ENCODE data around the gene HASPIN.

Gene HASPIN

GRCh38 chr17:3723556-3724377 is at the start of gene HASPIN:
Gene HASPIN (plus strand): TSS chr17:3723903. CDS start chr17:3723936, 33 bp downstream.
- TF ChIP-seq, protein P1, sequence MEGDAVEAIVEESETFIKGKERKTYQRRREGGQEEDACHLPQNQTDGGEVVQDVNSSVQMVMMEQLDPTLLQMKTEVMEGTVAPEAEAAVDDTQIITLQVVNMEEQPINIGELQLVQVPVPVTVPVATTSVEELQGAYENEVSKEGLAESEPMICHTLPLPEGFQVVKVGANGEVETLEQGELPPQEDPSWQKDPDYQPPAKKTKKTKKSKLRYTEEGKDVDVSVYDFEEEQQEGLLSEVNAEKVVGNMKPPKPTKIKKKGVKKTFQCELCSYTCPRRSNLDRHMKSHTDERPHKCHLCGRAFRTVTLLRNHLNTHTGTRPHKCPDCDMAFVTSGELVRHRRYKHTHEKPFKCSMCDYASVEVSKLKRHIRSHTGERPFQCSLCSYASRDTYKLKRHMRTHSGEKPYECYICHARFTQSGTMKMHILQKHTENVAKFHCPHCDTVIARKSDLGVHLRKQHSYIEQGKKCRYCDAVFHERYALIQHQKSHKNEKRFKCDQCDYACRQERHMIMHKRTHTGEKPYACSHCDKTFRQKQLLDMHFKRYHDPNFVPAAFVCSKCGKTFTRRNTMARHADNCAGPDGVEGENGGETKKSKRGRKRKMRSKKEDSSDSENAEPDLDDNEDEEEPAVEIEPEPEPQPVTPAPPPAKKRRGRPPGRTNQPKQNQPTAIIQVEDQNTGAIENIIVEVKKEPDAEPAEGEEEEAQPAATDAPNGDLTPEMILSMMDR (conservative IDR thresholded peaks at IDR 0.05; ENCODE audit: low read depth, low read length) = peak; percentile 48
- DNase-seq (ENCODE audit: low read depth) = peak; percentile 89
- peak within 1 kb of the TSS; percentile 98 for H3K4me3 ChIP-seq (ENCODE audit: low read depth, low read length)

DNA sequence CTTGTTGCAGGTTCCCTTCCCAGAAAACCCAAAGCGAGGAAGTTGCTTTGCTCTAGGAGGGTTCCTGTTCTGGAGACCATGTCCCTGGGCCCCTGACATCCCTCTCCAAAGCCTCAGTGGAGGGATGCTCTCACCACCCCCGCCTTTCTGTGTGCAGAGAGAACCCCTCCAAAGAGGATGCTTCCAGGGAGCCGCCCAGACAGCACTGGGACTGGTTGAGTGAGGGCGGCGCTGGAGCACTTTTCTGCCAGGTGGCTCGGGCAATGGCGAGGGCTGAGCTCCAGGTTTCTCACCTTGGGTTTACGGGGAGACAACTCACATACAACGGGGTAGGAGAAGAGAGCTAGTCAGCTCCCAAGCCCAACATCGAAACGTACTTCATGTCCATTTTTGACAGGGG is 47.8 kb upstream of the HASPIN start:
- no peak for DNase-seq (ENCODE audit: low read depth)
- TF ChIP-seq, protein P1 (conservative IDR thresholded peaks at IDR 0.05; ENCODE audit: low read depth, low read length) = no peak
- no peak overlapping the region for H3K4me3 ChIP-seq (ENCODE audit: low read depth, low read length)

DNA sequence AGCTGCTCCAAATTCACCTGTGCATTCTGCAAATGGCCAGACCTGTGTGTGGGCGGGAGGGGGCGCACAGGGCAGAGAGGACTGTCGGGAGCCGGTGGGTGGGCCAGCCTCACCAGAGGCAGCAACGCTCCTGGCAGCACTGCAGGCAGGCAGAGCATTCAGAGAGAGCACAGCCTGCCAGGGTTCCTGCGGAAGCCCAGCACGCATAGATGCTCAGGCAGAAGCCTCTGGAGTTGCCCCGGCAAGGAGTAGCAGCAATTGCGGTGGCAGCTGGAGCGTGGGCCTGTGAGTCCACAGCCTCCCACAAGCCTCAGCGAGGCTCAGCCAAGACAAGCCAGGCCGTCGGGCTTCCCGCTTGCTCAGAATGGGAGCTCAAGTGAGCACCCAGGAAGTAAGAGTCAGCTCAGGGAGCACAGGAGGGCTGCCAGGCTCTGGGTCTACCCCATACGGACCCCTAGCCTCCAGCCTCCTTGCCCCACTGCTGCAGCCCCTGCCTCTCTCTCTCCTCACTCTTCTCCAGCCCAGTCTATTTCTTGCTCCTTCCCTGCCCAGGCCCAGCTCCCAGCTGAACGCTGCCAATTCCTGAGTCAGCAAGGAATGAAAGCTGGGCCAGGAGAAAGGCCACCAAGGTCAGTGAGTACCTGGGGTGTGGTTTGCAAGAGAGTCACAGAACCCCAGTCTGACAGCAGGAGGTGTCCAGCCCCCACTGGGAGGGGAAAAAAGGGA is 45.4 kb upstream of the HASPIN start:
- DNase-seq (ENCODE audit: low read depth) = no peak
- no peak overlapping the region for H3K4me3 ChIP-seq (ENCODE audit: low read depth, low read length)
- TF ChIP-seq, protein P1 (conservative IDR thresholded peaks at IDR 0.05; ENCODE audit: low read depth, low read length) = no peak

DNA sequence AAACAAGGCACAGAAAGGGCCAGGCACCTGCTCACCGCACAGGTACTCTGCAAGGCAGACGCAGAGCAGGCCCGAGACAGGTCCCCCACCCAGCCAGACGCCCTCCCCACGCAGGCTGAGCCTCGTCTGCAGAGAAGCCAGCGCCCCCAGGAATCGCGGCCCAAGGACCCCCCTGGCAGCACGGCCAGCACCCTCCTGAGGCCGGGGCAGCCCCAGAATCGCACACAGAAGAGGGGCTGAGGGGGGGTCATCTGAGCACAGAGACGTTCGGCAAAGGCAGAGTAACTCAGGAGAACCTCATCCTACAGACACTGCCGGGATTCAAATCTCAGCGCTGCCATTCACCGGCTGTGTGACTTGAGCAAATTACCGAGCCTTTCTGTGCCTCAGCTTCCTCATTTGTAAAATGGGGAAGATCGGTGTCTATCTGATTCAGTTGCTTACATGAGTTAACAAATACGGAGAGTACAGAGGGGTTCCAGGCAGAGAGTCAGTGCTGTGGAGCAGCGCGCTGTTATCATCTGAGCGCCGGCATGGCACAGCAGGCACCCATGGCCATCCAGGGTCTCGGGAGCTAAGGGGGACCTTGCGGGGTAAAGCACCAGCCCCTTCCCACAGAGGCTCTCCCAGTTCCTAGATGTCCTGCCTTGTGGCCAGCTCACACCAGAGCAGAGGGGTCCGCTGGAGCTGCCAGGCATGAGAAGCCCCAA is 44.7 kb upstream of the HASPIN start:
- no peak for DNase-seq (ENCODE audit: low read depth)
- TF ChIP-seq, protein P1 (conservative IDR thresholded peaks at IDR 0.05; ENCODE audit: low read depth, low read length) = no peak
- no peak overlapping the region for H3K4me3 ChIP-seq (ENCODE audit: low read depth, low read length)

DNA sequence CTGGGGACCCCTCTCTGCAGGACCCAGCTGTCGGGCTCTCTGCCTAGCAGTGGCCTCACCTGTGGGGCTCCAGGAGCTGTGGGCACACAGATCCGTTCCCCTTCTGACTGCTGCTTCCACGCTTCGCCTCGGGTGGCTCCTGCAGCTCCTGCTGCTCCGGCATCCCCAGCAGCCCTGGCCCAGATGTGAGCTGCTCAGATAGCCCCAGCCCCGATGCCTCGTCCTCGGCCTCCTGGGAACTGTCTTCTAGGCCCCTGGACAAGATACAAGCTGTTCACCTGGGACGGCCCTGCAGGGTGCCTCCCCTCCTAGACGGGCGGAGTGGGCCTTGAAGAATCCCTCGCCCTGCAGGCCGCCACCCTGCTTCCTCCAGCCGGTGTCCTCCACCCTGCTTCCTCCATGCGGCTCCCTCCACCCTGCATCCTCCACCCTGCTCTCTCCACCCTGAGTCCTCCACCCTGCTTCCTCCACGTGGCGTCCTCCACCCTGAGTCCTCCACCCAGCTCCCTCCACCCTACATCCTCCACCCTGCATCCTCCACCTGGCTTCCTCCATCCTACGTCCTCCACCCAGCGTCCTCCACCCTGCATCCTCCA is 44.1 kb upstream of the HASPIN start:
- H3K4me3 ChIP-seq (ENCODE audit: low read depth, low read length) = no peak overlapping the region
- no peak for DNase-seq (ENCODE audit: low read depth)
- TF ChIP-seq, protein P1 (conservative IDR thresholded peaks at IDR 0.05; ENCODE audit: low read depth, low read length) = no peak

DNA sequence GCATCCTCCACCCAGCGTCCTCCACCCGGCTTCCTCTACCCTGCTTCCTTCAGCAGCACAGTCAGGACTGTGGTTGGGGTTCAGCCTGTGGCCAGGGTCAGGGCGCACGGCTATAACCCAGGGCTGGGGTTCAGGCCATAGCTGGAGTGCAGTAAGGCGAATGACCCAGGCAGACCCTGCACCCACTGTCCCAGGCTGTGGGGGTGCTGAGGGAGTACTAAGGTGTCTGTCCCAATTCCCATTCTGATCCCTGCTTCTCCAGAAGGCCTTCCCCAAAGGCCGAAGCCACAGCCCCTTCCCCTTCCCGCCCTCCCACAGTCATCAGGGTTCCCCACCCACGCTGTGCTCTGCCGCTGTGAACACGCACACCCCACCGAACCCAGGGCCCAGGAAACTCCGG is 42.6 kb upstream of the HASPIN start:
- H3K4me3 ChIP-seq (ENCODE audit: low read depth, low read length) = no peak overlapping the region
- DNase-seq (ENCODE audit: low read depth) = no peak
- TF ChIP-seq, protein P1 (conservative IDR thresholded peaks at IDR 0.05; ENCODE audit: low read depth, low read length) = no peak

Data from choroid plexus epithelial cell (primary cell).